Ovary (tissue), 9 donors: ENCODE results near the gene PLCE1. TPM values are rescaled to one million over a fixed set of nuclear protein-coding genes. Genes with fewer than 3 reads are reported as not detected.

Experiments
- DNase-seq, 5 donors: peaks; one replicate each; pipeline ENCODE4 v3.0.0-alpha.2; 2019 to 2020
- H3K27ac ChIP-seq, 2 donors: fragments of 200-600 bp; one replicate each; pipeline versions ENCODE4 v1.5.1 to v1.8.0; 2019 to 2022
- H3K27me3 ChIP-seq: fragments of 200-600 bp; one replicate; pipeline ENCODE4 v1.8.0; 2022
- H3K36me3 ChIP-seq: fragments of 200-600 bp; sonication (generic); one replicate; pipeline ENCODE4 v1.5.1; 2019
- H3K4me1 ChIP-seq: one replicate; pipeline ENCODE4 v1.8.1; 2013; ENCODE audit warnings: mild to moderate bottlenecking, moderate library complexity; ENCODE audit not compliant: insufficient read depth
- H3K4me3 ChIP-seq: fragments of 200-600 bp; sonication (generic); one replicate; pipeline ENCODE4 v1.5.1; 2017
- H3K9me3 ChIP-seq, 2 donors: fragments of 200-600 bp in 1 of 2; sonication (generic) in 1 of 2; one replicate each; pipeline versions ENCODE4 v1.5.1 to v1.8.1; 2013 to 2019; ENCODE audit warnings: mild to moderate bottlenecking in 1 of 2, moderate library complexity in 1 of 2
- EP300 ChIP-seq: sonication (generic); formaldehyde crosslinking; IDR thresholded peaks from one replicate; pipeline ENCODE4 v1.6.1; 2017; ENCODE audit warnings: antibody characterized with exemption
- POLR2A ChIP-seq: fragments of 450-650 bp; IDR thresholded peaks from one replicate; pipeline ENCODE4 v1.6.1; 2017; ENCODE audit warnings: antibody characterized with exemption, mild to moderate bottlenecking, moderate library complexity
- WGBS, 3 donors: extraction: QIAGEN DNeasy Blood & Tissue Kit in 1 of 3; methylation state at CpG; one replicate each; pipeline versions ENCODE4 v1.1.5 to v1.1.7; 2013 to 2017; 5-methylcytosine and 5-hydroxymethylcytosine counted together
- intact Hi-C, 4 donors: fragments of 100-400 bp; cut with DNase I; formaldehyde crosslinking; loops; one replicate each; pipeline versions ENCODE4 v1.11.0 to v1.15.1; 2022 to 2023
- polyA plus RNA-seq, 2 donors: library from polyadenylated mRNA; stranded (reverse); fragments of 200-250 nt in 1 of 2; fragments of 350-450 nt in 1 of 2; fragmentation: Illumina TruSeq in 1 of 2; extraction: RNeasy Lipid Tissue Mini Kit (QIAGEN cat#74804) in 1 of 2; gene quantifications; one replicate each; pipeline ENCODE4 v1.2.3, GENCODE V29; 2013 to 2014
- total RNA-seq, 7 donors: library from RNA; depleted of rRNA in 2 of 7; stranded (reverse); fragments of >200 nt in 2 of 7; fragmentation: NEBNext Ultra II Directional in 3 of 7; extraction: Animal tissue kit (Norgen Biotek cat#: 25700) in 3 of 7; gene quantifications; one replicate each; pipeline versions ENCODE4 v1.1.0 to v1.2.4, GENCODE V29; 2016 to 2023
- TF ChIP-seq, protein P1 (sequence below), 3 donors: fragments of 450-650 bp in 2 of 3; fragments of 200-600 bp in 1 of 3; IDR thresholded peaks; one replicate each; pipeline versions ENCODE4 v1.5.1 to v1.8.0; 2016 to 2022; ENCODE audit warnings: antibody characterized with exemption in 3 of 3, mild to moderate bottlenecking in 1 of 3
- donor health status: DM: no; HTN: no; CAD: no; lungs with moderate emphysema.
- donor health status: DM: no; HTN: no; CAD: no.
- donor health status: Bipolar disorder and iron deficiency.
- donor health status: DM: yes; HTN: yes; CAD: no.
- donor health status: DM: no; HTN: no; CAD: no.
- donor health status: DM: yes; HTN: yes; CAD: no.

The PLCE1 gene
- total and polyA plus RNA-seq, 9 donors, result 2.5 to 15.3 (median 7.4) TPM

GRCh38 chr10:93995182-93995581 is 1.5 kb downstream of the PLCE1 start:
- peak overlapping the region; percentile 65 for H3K4me3 ChIP-seq
- no peaks in the 10 kb centered on the region for H3K36me3 ChIP-seq
- intact Hi-C loops, result loop anchor here in 1 of 4 donors (10.0 kb wide), 1 partner anchor 50 kb away; no protein-coding TSS in a partner anchor
- H3K27me3 ChIP-seq, result no peaks in the 10 kb centered on the region
- TF ChIP-seq POLR2A (no peak), EP300 (no peak)
- TF ChIP-seq, protein P1, sequence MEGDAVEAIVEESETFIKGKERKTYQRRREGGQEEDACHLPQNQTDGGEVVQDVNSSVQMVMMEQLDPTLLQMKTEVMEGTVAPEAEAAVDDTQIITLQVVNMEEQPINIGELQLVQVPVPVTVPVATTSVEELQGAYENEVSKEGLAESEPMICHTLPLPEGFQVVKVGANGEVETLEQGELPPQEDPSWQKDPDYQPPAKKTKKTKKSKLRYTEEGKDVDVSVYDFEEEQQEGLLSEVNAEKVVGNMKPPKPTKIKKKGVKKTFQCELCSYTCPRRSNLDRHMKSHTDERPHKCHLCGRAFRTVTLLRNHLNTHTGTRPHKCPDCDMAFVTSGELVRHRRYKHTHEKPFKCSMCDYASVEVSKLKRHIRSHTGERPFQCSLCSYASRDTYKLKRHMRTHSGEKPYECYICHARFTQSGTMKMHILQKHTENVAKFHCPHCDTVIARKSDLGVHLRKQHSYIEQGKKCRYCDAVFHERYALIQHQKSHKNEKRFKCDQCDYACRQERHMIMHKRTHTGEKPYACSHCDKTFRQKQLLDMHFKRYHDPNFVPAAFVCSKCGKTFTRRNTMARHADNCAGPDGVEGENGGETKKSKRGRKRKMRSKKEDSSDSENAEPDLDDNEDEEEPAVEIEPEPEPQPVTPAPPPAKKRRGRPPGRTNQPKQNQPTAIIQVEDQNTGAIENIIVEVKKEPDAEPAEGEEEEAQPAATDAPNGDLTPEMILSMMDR (IDR thresholded peaks at IDR 0.05), result no peak
- peaks cover 11% of the 10 kb centered on the region for H3K4me1 ChIP-seq
- H3K9me3 ChIP-seq, result no peaks in the 10 kb centered on the region
- H3K27ac ChIP-seq, result no peak overlapping the region
- 69 to 96% (median 87%) methylated on average over 1 of the region's 1 CpG for WGBS, 3 donors
- no peak for DNase-seq

DNA sequence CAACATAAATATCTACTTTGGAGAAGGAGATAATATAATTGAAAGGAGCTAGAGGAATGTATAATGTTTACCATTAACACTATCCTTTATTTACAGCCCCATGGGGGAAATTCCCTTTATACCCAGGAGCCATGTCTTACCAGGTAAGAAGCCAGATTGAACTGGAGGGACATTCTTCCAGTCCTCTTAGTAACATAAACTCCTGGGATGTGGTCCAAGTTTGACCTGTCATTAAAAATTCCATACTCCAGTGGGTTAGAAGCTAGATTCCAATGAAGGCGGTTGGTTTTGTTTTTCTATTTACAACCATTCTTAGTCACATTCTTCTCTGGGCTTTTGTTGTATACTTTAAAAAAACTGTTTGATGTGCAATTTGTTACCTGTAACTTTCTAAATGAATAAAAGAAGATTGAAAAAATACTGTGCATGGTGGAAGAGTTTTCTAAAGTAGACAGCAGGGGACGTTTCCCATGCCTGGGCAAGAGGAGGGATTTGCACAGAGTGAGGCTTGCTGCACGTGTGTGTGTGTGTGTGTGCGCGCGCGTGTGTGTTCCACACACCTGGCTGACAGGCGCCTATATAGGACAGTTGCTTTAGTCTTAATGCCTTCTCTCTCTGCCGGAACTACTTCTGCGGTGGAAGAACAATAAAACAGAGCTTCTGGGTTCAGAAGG is 2.0 kb downstream of the PLCE1 start:
- TF ChIP-seq POLR2A, result no peak
- TF ChIP-seq, protein P1 (IDR thresholded peaks at IDR 0.05), result no peak
- TF ChIP-seq EP300, result no peak
- no peak for DNase-seq
- intact Hi-C loops, result loop anchor here in 1 of 4 donors (10.0 kb wide), 1 partner anchor 51 kb away; no protein-coding TSS in a partner anchor
- Histone ChIP-seq H3K9me3 (no peaks in the 10 kb centered on the region), H3K4me1 (peaks cover 13% of the 10 kb centered on the region), H3K27me3 (no peaks in the 10 kb centered on the region), H3K4me3 (no peak overlapping the region), H3K36me3 (no peaks in the 10 kb centered on the region), H3K27ac (no peak overlapping the region)
- WGBS, 3 donors, result 92 to 94% (median 93%) methylated on average over 10 of the region's 10 CpGs

GRCh38 chr10:93996551-93996950 is 2.8 kb downstream of the PLCE1 start:
- H3K36me3 ChIP-seq, result no peaks in the 10 kb centered on the region
- no peaks in the 10 kb centered on the region for H3K27me3 ChIP-seq
- no peak overlapping the region for H3K27ac ChIP-seq
- TF ChIP-seq EP300, result no peak
- no peak for TF ChIP-seq POLR2A
- TF ChIP-seq, protein P1 (IDR thresholded peaks at IDR 0.05), result no peak
- 95 to 97% (median 97%) methylated on average over 3 of the region's 3 CpGs for WGBS, 3 donors
- H3K4me1 ChIP-seq, result peaks cover 17% of the 10 kb centered on the region
- no peak for DNase-seq
- no peaks in the 10 kb centered on the region for H3K9me3 ChIP-seq
- intact Hi-C loops, result loop anchor here in 1 of 4 donors (10.0 kb wide), 1 partner anchor 52 kb away; no protein-coding TSS in a partner anchor
- no peak overlapping the region for H3K4me3 ChIP-seq

- 91 to 97% (median 96%) methylated on average over 2 of the region's 2 CpGs for WGBS, 3 donors
- H3K36me3 ChIP-seq, result no peaks in the 10 kb centered on the region
- no peak overlapping the region for H3K27ac ChIP-seq
- H3K4me1 ChIP-seq, result peaks cover 17% of the 10 kb centered on the region
- H3K27me3 ChIP-seq, result no peaks in the 10 kb centered on the region
- no peaks in the 10 kb centered on the region for H3K9me3 ChIP-seq
- DNase-seq, result no peak
- intact Hi-C loops, result loop anchor here in 1 of 4 donors (10.0 kb wide), 1 partner anchor 53 kb away; no protein-coding TSS in a partner anchor
- TF ChIP-seq EP300, result no peak
- TF ChIP-seq, protein P1 (IDR thresholded peaks at IDR 0.05), result no peak
- TF ChIP-seq POLR2A, result no peak
- no peak overlapping the region for H3K4me3 ChIP-seq
Measured at GRCh38 chr10:93997546-93997945, 3.8 kb downstream of the PLCE1 start.
